ENCODE results near the gene UBE2I. TPM values are rescaled to one million over a fixed set of nuclear protein-coding genes. Genes with fewer than 3 reads are reported as not detected.

UBE2I gene
- total RNA-seq, 1 donor from 2014 or later = 170 TPM

GRCh38 chr16:1367486-1368174 is 58.2 kb downstream of the UBE2I start:
- Mint-ChIP-seq H3K9me3 (no peaks in the 10 kb centered on the region), H3K4me3 (no peak overlapping the region), H3K36me3 (peaks cover 3% of the 10 kb centered on the region), H3K27ac (no peak overlapping the region), H3K27me3 (no peaks in the 10 kb centered on the region), H3K4me1 (ENCODE audit: unreplicated experiment) (no peaks in the 10 kb centered on the region)
- no peak for DNase-seq (ENCODE audit: extremely low spot score, unreplicated experiment)
- TF ChIP-seq CTCF (conservative IDR thresholded peaks at IDR 0.05) = no peak

GRCh38 chr16:1371054-1371978 is 61.9 kb downstream of the UBE2I start:
- TF ChIP-seq CTCF (conservative IDR thresholded peaks at IDR 0.05) = no peak
- H3K36me3 Mint-ChIP-seq = no peaks in the 10 kb centered on the region
- DNase-seq (ENCODE audit: extremely low spot score, unreplicated experiment) = no peak
- H3K4me1 Mint-ChIP-seq (ENCODE audit: unreplicated experiment) = no peaks in the 10 kb centered on the region
- H3K27ac Mint-ChIP-seq = no peak overlapping the region
- H3K4me3 Mint-ChIP-seq = no peak overlapping the region
- H3K9me3 Mint-ChIP-seq = no peaks in the 10 kb centered on the region
- H3K27me3 Mint-ChIP-seq = no peaks in the 10 kb centered on the region

GRCh38 chr16:1372292-1372950 is 63.0 kb downstream of the UBE2I start:
- H3K36me3 Mint-ChIP-seq = no peaks in the 10 kb centered on the region

GRCh38 chr16:1374418-1375297 is 65.2 kb downstream of the UBE2I start:
- no peak overlapping the region for H3K4me3 Mint-ChIP-seq
- peaks cover 4% of the 10 kb centered on the region for H3K27me3 Mint-ChIP-seq
- no peak overlapping the region for H3K27ac Mint-ChIP-seq
- peaks cover 4% of the 10 kb centered on the region for H3K4me1 Mint-ChIP-seq (ENCODE audit: unreplicated experiment)
- no peak for TF ChIP-seq CTCF (conservative IDR thresholded peaks at IDR 0.05)
- H3K36me3 Mint-ChIP-seq = no peaks in the 10 kb centered on the region
- H3K9me3 Mint-ChIP-seq = no peaks in the 10 kb centered on the region
- no peak for DNase-seq (ENCODE audit: extremely low spot score, unreplicated experiment)

More at GRCh38 chr16:1372292-1372950, 63.0 kb downstream of the UBE2I start:
- no peak for TF ChIP-seq CTCF (conservative IDR thresholded peaks at IDR 0.05)
- DNase-seq (ENCODE audit: extremely low spot score, unreplicated experiment) = no peak
- no peaks in the 10 kb centered on the region for H3K4me1 Mint-ChIP-seq (ENCODE audit: unreplicated experiment)
- H3K4me3 Mint-ChIP-seq = no peak overlapping the region
- no peak overlapping the region for H3K27ac Mint-ChIP-seq
- H3K9me3 Mint-ChIP-seq = no peaks in the 10 kb centered on the region
- no peaks in the 10 kb centered on the region for H3K27me3 Mint-ChIP-seq

- Mint-ChIP-seq H3K36me3 (no peaks in the 10 kb centered on the region), H3K27ac (no peak overlapping the region), H3K9me3 (no peaks in the 10 kb centered on the region), H3K4me3 (no peak overlapping the region), H3K4me1 (ENCODE audit: unreplicated experiment) (peaks cover 8% of the 10 kb centered on the region), H3K27me3 (peaks cover 4% of the 10 kb centered on the region)
- no peak for DNase-seq (ENCODE audit: extremely low spot score, unreplicated experiment)
- no peak for TF ChIP-seq CTCF (conservative IDR thresholded peaks at IDR 0.05)
Measured at GRCh38 chr16:1375298-1375640, 65.8 kb downstream of the UBE2I start.
